T-helper 2 cell treated with Interferon-gamma antibody and Interleukin-4, amounts not matched to agents 100 ng/mL and 5 ng/mL, for 36 hours (primary cell): ENCODE measurements around the gene TAF1C. TPM values are rescaled to one million over a fixed set of nuclear protein-coding genes. Genes with fewer than 3 reads are reported as not detected.

ENCODE experiments used
- intact Hi-C: fragments of 100-400 bp; cut with micrococcal nuclease; formaldehyde crosslinking; loops from one replicate; pipeline ENCODE4 v1.15.1; 2023
- total RNA-seq: library from RNA; stranded (reverse); gene quantifications from 2 replicates; pipeline ENCODE4 v1.2.3, GENCODE V29; 2022

The TAF1C gene
- total RNA-seq, 1 donor from 2014 or later = 58.4 TPM

DNA sequence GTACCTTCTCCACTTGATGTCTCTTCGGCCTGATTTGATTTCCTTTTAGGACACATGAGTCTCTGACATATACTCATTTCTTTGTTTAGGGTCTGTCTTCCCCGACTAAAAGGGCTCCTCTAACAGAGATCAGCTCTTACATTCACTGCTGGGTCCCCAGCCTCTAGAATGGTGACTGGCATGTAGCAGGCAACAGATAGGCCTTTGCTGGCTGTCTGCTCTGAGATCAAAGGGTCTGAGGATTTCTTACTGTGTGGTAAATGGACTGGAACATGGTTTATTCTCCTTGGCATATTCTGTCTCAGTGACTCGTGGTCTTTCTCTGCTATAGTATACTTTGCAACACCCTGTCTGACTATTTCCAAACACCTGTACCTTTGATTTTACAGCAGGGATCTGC, 25.1 kb downstream of the TAF1C start:
- intact Hi-C loops = no loop called here

DNA sequence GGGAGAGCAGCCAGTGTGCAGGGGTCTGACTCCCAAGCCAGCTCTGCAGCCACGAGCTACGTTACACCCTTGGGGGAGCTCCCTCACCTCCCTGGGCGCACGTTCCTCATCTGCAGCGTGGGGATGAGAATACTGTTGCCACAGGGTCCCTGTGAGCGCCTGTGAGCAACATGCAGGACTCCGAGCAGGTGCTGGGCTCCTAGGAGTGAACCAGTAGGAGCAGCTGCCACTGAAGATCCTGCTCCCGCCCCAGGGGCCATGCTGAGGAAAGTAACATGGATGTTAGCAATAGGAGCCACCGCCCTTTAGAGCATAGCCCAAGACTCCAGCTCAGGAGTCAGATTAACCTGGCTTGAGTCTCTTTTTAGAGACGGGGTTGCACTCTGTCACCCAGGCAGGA, 25.8 kb downstream of the TAF1C start:
- intact Hi-C loops = no loop called here

DNA sequence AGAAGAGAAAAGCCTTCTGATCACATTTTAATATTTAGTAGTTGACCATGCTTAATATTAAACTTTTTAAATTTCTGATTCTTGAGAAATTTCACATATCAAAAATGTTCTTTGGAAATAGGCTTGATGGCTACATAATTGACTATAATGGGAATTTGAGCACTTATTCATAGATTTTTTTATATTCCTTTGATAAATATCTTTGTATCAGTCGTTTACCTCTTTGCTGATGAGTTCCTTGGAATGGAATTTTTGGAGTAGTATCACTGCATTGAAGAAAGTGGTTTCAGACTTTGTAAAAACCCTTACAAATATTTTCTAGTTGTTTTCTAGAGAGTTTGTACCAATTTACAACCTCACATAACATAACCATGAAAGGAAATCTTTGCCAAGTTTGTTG, 27.1 kb downstream of the TAF1C start:
- intact Hi-C loops = no loop called here

- intact Hi-C loops = no loop called here
Observed at GRCh38 chr16:84159007-84159406, 27.9 kb downstream of the TAF1C start.

DNA sequence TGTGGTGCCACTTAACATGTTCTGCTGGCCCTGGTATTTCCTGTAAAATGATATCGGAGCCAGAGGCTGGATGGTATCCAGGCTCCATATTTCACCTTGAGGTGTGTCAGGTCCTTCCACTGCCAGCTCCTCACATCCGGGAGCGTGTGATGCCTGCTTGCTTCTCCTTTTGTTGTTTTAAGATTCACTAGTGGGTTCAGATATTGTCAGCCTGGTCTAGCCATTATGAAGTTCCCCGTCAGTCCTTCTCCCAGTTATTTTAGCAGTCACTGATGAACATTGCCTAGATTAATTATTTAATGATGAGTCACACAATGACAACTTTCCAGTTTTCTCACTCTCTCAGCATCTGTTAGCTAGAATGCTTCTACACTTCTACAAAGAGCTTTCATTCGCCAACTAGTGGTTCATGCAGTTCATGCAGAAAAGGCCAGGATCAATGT, 30.5 kb downstream of the TAF1C start:
- intact Hi-C loops = no loop called here

DNA sequence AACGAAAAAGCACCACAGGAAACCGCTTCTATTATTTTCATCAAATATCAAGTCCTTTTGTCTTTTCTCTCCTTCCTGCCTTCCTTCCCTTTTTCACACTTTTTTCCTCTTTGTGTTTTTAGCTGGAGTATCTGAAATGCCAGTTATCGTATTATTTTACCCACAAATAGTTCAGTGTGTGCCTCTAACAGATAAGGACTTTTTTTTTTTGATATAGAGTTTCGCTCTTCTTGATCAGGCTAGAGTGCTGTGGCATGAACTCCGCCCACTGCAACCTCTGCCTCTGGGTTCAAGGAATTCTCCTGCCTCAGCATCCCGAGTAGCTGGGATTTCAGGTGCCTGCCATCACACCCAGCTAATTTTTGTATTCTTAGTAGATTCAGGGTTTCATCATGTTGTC, 31.1 kb downstream of the TAF1C start:
- intact Hi-C loops = no loop called here

GRCh38 chr16:84155226-84155625, 31.6 kb downstream of the TAF1C start:
- intact Hi-C loops = no loop called here

GRCh38 chr16:84153660-84154214, 33.1 kb downstream of the TAF1C start:
- intact Hi-C loops = no loop called here

DNA sequence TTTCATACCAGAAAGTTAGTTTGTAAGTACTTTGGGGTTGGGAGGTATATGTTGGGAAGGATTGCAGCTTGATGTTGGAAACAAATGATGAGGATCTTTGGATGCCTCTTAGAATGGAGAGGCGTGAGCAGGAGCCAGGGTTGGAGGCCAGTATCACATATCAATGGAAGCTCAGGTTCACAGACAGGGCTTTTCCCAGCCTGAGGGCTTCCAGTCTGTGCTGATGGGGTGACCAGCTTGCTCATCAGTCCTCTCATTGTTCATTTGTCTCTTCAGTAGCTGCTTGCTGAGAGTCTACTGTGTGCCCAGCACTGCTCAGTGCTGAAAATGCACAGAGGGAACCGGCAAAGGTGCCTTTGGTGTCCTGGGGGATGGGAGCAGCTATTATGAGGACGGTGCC, 35.9 kb downstream of the TAF1C start:
- intact Hi-C loops = no loop called here

GRCh38 chr16:84144859-84145639, 41.8 kb downstream of the TAF1C start, which contains the start of the genes DNAAF1 and HSDL1:
Gene DNAAF1, plus strand, starts transcription at chr16:84145308. Its CDS starts 133 bp downstream, at chr16:84145441.
Gene HSDL1, minus strand, starts transcription at chr16:84145177. Its CDS starts 13,856 bp downstream, at chr16:84131321.
- intact Hi-C loops = loop anchor here (1.0 to 2.0 kb wide), 4 partner anchors 29 to 61 kb away; partner anchors contain the start of genes MBTPS1 and TAF1C

DNA sequence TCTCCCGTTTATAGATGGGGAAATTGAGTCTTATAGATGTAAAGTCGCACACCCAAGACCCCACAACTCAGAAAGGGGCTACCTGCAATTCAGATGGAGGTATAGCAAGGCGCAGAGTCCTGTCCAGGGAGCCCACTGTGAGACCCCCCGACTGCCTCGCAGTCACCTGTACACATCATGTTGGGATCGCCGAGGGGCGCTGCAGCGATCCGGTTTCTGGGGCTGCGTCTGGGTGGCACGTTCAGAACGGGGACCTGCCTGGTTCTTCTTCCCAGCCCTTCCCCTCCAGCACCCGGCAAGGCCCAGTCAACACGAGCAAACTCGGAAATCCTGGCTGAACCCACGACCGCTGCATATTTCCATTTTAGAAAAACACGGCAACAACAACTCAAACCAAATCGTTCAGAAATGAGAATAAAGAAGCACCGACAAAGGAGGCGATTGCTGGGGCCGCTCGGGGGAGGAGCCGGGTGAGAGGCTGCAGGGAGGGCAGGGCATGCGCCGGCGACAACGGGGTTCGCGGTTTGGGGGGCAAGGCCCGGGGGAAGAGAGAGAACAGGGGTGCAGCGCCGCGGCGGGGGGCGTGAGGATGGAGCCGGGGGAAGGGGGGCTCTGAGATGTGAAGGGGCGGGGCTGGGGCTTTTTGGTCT, 42.5 kb downstream of the TAF1C start:
- intact Hi-C loops = loop anchor here (2.0 kb wide), 1 partner anchor 56 kb away; no protein-coding TSS in a partner anchor

GRCh38 chr16:84143784-84144199, 43.1 kb downstream of the TAF1C start:
- intact Hi-C loops = loop anchor here (2.0 kb wide), 1 partner anchor 55 kb away; no protein-coding TSS in a partner anchor

- intact Hi-C loops = no loop called here
Observed at GRCh38 chr16:84143081-84143480, 43.8 kb downstream of the TAF1C start.

- intact Hi-C loops = no loop called here
Observed at GRCh38 chr16:84141143-84141670, 45.6 kb downstream of the TAF1C start.

GRCh38 chr16:84139628-84140258, 47.1 kb downstream of the TAF1C start:
- intact Hi-C loops = no loop called here

- intact Hi-C loops = no loop called here
Observed at GRCh38 chr16:84138824-84139627, 47.8 kb downstream of the TAF1C start.

GRCh38 chr16:84138500-84138823, 48.4 kb downstream of the TAF1C start:
- intact Hi-C loops = no loop called here

DNA sequence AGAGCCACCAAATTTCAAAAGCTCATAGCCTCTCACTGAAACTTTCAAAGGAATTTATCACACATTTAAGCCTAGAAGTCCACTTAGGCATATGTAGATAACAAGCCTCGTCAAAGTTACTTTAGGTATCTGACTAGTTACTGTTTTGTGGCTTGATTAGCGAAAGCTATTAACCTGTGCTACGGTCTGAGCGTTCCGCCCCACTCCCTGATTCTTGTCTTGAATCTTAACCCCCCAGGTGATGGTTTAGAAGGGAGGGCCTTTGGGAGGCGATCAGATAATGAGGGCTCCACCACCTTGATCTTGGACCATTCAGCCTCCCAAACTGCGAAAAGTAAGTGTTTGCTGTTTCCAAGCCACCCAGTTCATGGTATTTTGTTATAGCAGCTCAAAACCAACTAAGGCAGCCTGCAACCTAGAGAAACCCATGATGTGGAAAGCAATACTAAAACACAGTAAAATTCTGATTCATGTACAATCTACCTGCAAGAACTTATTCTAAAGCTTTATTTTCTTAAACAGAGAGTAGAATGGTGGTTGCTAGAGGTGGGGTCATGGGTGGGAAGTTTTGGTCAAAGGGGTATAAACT, 49.0 kb downstream of the TAF1C start:
- intact Hi-C loops = no loop called here

DNA sequence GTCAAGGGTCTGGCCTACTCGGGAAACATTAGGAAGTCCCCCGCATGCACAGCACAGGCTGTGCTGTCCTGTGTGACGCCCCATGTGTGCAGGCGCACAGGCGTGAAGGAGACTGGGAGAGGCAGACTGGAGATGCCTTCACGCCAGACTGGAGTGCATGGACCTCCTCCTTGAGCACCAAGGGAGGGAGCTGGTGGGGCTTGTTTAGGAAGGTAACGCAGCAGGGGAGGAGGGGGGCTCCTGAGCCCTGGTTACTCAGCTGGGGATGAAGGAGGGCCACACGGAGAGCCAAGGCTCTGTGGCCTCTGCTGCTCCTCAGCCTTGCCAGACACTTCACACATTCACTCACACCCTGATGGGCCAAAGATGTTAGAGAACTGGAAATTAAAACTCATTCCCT, 49.6 kb downstream of the TAF1C start:
- intact Hi-C loops = no loop called here
